GM11168 (cell line): ENCODE results near the gene RAP1GAP2.

ENCODE experiments used
- in situ Hi-C: fragments of 300-500 bp; cut with MboI; formaldehyde crosslinking; loops from one replicate; pipeline ENCODE4 v1.12.0; 2022; ENCODE audit warnings: low sequenced_read_pairs; ENCODE audit not compliant: unreplicated experiment

RAP1GAP2 gene

GRCh38 chr17:2902546-2902945 lies 106.3 kb downstream of the RAP1GAP2 start:
- in situ Hi-C loops = no loop called here

- in situ Hi-C loops = no loop called here
These were observed 107.1 kb downstream of the RAP1GAP2 start for GRCh38 chr17:2903193-2903974.

DNA sequence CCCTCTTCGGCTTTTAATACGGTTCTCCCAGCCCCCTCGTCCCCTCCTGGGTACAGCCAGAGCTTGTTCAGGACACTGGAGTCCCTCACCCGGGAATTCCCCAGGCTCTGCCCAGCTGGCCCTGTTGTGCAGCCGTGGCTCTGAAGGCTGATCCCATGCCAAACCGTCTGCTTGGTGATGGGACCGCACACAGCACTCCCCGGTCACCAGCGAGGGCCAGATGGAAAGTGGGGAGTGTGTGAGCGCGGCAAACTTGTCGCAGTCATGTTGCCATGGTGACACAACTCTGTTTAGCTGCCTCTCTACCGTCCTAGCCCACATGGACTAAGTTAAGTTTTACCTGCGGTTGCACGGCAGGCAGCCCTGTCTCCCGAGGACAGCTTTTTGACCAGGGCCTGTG lies 107.9 kb downstream of the RAP1GAP2 start:
- in situ Hi-C loops = no loop called here

DNA sequence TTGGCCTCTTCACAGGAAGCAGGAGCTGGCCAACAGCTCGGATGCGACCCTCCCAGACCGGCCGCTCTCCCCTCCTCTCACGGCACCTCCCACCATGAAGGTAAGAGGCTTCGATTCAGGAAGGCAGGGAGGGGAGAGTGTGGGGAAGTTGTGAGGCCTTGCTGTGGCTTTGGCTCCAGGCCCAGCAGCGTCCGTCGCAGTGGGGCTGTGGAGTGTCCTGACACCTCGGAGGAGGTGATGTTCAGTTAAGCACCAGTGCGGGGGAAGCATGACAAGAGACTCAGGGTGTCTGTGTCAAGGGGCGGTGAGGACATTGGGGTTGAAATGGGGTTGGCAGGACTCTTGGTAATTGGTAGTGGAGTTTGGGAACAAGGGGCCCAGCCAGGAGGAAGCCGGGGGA lies 109.0 kb downstream of the RAP1GAP2 start:
- in situ Hi-C loops = no loop called here

GRCh38 chr17:2905696-2906501 lies 109.7 kb downstream of the RAP1GAP2 start:
- in situ Hi-C loops = no loop called here

- in situ Hi-C loops = no loop called here
These were observed 110.7 kb downstream of the RAP1GAP2 start for GRCh38 chr17:2906901-2907300.

DNA sequence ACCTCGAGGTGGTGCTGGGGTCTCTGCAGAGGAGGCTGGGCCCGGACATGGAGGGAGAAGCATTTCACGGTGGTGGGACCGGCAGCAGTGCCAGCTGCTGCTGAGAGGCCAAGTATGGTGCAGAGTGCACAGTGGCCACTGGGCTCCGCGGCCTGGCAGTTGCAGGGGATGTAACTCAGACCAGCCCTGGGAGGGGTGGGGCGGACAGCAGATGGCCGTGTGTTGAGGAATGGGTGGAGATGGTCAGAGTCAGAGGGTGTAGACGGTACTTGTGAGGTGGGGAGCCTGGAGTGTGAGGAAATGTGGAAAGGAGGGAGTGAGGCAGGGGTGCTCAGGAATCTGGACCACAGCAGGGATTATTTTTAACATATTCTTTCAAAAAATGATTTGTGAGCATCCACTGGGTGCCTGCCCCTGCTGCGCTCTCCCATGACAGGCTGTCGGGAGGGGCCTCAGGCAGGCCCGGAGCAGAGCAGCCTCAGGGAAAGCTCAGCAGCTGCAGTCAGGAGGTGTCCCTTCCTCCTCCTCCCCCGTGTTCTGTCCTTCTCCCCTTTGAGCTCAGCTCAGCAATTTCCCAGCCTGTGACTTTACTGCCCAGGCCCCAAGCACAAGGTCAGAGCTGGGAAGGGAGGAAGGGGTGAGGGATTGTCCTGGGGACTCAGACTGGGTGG lies 113.1 kb downstream of the RAP1GAP2 start:
- in situ Hi-C loops = no loop called here

- in situ Hi-C loops = no loop called here
These were observed 113.6 kb downstream of the RAP1GAP2 start for GRCh38 chr17:2909846-2910234.

DNA sequence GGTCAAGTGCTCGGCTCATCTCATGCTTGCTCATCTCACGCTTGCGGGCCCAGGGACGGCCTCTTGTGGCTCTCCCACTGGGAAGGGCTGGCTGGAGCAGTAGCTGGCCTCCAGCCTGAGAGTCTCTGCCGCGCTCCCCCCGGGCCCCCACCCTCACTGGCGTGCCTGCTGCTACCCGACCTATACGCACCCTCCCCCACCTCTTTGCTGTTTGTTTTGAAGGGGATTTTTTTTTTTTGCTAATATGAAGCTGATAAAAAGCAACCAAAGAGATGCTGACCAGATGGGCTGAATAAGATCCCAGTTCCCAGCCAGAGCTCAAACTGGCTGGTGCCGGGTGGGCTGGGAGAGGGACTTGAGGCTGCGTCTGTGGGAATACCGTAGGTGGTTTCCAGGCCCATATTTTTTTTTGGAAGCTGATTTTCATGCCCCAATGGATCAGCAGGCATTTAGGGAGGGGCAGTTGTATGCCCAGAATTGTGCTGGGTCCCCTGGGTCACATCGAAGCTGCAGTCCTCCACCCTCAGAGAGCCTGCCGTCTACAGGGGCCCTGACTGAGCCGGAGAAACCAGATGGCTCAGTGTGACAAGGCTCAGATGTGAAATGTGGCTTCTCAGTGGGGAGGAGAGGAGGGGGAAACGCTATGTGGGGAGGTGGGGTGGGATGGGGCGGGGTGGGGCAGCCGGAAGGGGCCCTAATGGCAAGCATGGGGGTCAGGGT lies 115.0 kb downstream of the RAP1GAP2 start:
- in situ Hi-C loops = no loop called here

DNA sequence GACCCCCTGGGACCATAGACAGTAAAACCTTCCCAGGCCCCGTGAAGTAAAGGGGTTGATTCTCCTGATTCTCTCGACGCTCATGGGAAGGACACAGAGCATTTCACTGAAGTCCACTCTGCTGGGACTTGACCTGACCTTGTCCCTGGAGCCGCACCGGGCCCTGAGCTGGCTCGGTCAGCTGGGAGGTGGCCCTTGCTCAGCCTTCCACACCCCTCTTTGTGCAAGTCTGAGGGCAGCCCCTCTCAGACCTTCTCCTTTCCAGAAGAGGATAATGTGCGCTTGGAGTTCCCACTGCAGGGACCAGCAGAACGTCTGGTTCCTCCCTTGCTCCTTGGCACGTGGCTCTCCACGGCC lies 115.5 kb downstream of the RAP1GAP2 start:
- in situ Hi-C loops = no loop called here

GRCh38 chr17:2912754-2913153 lies 116.5 kb downstream of the RAP1GAP2 start:
- in situ Hi-C loops = no loop called here

DNA sequence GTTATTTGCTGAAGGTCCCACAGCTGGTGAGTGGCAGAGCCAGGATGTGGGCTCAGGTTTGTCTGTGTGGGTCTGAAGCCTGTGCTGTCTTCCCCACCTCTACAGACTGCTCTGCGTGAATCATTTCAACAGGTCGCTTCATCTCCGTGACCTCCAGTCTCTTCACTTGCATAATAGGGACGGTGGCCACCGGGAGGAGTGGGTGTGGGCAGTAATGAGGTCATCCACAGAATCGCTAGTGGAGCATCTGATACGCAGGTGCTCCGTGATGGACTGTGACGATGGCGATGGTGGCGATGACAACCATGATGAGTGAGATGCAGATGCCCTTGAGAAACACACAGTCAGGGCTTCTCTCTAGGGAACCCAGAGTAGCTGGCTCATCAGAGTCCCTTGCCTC lies 120.2 kb downstream of the RAP1GAP2 start:
- in situ Hi-C loops = no loop called here

GRCh38 chr17:2921443-2921842 lies 125.2 kb downstream of the RAP1GAP2 start:
- in situ Hi-C loops = no loop called here

DNA sequence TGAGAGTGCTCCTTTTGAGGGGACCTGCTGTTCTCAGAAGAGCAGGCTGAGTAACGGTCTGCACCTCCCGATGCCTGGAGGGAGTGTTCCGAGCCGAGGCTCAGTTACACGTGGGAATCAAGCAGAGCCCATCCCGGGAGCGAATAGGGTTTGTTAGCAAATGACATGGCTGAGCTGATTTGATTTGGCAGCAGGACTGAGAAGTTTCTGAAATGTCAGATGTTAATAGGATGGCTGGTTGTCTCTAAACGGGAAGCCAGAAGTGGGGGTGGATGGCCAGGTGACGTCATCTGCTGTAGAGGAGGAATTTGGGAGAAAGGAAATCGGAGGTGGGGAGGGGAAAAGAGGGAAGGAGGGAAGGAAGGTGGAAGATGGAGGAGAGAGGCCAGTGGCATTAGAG lies 128.0 kb downstream of the RAP1GAP2 start:
- in situ Hi-C loops = no loop called here

DNA sequence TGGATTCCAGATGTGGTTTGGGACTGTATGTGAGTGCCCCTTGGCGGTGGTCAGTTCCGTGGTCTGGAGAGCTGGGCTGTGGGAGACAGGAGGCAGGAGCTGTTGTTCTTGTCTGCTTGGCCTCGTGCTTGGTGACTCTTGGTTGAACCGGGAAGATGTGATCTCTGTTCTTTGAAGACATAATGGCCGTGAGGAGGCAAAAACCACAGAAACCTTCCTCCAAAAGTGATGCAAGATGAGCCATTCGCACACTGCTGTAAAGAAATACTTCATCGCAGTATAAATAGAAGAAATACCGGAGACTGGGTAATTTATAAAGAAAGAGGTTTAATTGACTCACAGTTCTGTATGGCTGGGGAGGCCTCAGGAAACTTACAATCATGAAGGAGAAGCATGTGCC lies 128.8 kb downstream of the RAP1GAP2 start:
- in situ Hi-C loops = no loop called here

DNA sequence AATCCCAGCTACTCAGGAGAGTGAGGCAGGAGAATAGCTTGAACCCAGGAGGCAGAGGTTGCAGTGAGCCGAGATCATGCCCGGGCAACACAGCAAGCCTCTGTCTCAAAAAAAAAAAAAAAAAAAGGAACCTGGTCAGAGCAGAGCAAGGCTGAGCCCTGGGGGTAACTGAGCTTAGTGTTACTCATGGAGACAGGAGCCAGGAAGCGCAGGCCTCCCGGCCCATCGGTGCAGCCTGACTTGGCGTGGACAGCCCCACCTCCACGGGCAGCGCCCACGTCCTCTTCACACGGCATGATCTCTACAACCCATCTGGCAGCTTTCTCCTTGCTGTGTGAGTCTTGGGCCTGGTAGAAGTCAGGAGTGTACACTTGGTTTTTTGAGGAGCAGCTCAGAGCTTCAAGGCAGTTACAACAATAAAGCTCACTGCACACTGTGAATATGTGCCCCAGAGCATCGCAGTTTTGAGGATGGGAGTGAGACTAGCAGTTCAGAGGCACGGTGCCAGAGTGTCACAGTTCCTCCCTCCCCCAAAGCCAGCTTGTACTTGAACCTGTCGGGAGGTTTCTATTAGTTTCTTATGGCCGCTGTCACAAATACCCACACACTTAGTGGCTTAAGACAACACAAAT lies 129.9 kb downstream of the RAP1GAP2 start:
- in situ Hi-C loops = no loop called here

DNA sequence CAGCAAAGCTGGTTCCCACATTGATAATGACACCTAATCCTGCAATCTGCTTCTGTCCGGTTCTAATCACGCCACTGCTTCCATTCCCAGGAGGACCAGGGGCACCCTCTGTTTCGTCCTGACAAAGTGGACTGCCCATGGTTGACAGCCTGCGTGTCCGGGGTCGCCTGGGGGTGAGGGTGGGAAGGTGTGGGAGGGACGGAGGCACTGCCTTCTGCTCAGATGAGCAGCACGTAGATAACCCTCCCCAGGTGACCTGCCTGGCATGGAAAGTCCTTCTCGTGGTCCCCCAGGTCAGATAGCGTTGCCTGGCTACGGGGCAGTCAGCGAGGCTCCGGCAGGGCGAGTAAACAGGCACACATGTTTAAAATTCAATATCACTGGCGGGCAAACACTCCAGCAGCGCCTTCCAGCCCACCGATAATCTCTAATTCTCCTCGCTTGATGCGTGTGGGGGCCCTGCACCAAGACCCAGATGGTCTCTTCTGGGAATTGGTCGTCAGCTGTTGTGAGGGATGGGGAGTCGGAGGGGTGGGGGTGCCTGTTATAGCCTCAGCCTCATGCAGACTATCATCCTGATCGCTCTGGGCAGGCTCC lies 132.2 kb downstream of the RAP1GAP2 start:
- in situ Hi-C loops = no loop called here

- in situ Hi-C loops = no loop called here
These were observed 133.8 kb downstream of the RAP1GAP2 start for GRCh38 chr17:2929881-2930533.

DNA sequence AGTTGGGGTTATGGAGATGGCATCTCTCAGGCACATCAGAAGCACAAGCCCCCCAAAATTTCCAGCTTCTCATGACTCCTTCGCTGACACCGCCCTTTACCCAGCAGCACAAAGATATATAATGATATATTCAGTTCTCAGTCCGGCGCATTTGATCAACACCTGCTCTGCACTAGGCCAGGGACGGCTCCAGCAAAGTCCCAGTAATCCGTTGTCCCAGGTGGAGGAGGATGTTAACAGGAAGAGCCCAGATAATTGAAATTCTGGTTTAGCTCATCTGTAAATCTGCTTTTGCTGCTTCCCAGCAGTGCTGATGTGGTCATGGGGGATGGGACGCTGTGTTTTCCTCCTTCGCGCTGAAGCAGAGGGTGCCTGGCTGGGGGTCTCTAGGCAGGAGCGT lies 135.6 kb downstream of the RAP1GAP2 start:
- in situ Hi-C loops = no loop called here
